Stimulated activated naive B cell treated with anti-CD40 and anti-IgM and Interleukin-4, amounts not matched to agents 10 μg/mL and 1 μg/mL and 100 μg/mL, for 72 hours (primary cell): ENCODE results near the gene ALS2.
"Not testable (repeated sequence)": the region's sequence is repeated elsewhere in the genome, so short reads cannot be mapped to it uniquely, and the experiment has no call there.

Experiments used
- ATAC-seq, 2 donors: fragments of 150-1000 bp; cut with Tn5 transposase; replicated peaks; 2 replicates each; pipeline ENCODE4 v1.10.0; 2021; ENCODE audit warnings: moderate library complexity in 1 of 2
- DNase-seq: peaks from one replicate; pipeline ENCODE4 v3.0.0; 2021
- H3K27ac Mint-ChIP-seq: one replicate; pipeline ENCODE4 v1.8.0; 2022; ENCODE audit warnings: mild to moderate bottlenecking, mixed read lengths
- H3K27me3 Mint-ChIP-seq, 2 donors: one replicate each; pipeline ENCODE4 v1.8.0; 2022; ENCODE audit warnings: mixed read lengths in 2 of 2
- H3K36me3 Mint-ChIP-seq, 2 donors: one replicate each; pipeline ENCODE4 v1.8.0; 2022; ENCODE audit warnings: mixed read lengths in 2 of 2, mild to moderate bottlenecking in 1 of 2
- H3K4me1 Mint-ChIP-seq, 2 donors: one replicate each; pipeline ENCODE4 v1.8.0; 2022; ENCODE audit warnings: mixed read lengths in 2 of 2, mild to moderate bottlenecking in 1 of 2
- H3K4me3 Mint-ChIP-seq, 2 donors: one replicate each; pipeline ENCODE4 v1.8.0; 2022; ENCODE audit warnings: mild to moderate bottlenecking in 2 of 2, mixed read lengths in 2 of 2, moderate library complexity in 1 of 2
- H3K9me3 Mint-ChIP-seq, 2 donors: one replicate each; pipeline ENCODE4 v1.8.0; 2022; ENCODE audit warnings: mixed read lengths in 2 of 2, mild to moderate bottlenecking in 1 of 2

ALS2 gene

DNA sequence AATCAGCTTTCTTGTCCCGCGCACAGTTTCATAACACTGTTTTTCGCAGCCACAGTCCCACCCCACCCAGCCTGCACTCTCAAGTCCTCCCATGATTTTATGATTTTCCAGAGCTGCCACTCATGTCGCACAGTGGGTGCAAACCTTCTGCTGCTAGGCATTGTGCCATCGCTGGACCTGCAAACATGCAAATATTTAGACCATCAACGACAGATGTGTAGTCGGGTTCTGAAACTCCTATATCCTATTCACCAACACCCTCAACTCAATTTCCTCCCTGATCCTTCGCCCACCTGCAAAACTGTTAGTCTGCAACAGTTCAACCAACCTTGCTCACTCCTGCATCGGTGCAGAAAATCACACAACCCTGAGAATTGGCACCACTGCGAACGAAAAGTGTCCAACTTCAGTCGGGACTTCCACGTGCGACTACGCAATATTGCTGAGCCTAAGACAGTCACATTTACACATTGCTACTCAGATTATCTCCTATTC lies 871 bp upstream of the ALS2 start:
- no peaks in the 10 kb centered on the region for H3K9me3 Mint-ChIP-seq
- H3K4me1 Mint-ChIP-seq, result peaks cover 7 to 15% of the 10 kb centered on the region in 2 donors
- H3K4me3 Mint-ChIP-seq, result peak overlapping the region; percentile 98 to 99
- ATAC-seq (peak in 1 of 2 donors; percentile 11), DNase-seq (no peak)
- peak overlapping the region; percentile 97 for H3K27ac Mint-ChIP-seq
- H3K27me3 Mint-ChIP-seq, result peaks cover 6 to 9% of the 10 kb centered on the region in 2 donors
- H3K36me3 Mint-ChIP-seq, result no peaks in the 10 kb centered on the region

DNA sequence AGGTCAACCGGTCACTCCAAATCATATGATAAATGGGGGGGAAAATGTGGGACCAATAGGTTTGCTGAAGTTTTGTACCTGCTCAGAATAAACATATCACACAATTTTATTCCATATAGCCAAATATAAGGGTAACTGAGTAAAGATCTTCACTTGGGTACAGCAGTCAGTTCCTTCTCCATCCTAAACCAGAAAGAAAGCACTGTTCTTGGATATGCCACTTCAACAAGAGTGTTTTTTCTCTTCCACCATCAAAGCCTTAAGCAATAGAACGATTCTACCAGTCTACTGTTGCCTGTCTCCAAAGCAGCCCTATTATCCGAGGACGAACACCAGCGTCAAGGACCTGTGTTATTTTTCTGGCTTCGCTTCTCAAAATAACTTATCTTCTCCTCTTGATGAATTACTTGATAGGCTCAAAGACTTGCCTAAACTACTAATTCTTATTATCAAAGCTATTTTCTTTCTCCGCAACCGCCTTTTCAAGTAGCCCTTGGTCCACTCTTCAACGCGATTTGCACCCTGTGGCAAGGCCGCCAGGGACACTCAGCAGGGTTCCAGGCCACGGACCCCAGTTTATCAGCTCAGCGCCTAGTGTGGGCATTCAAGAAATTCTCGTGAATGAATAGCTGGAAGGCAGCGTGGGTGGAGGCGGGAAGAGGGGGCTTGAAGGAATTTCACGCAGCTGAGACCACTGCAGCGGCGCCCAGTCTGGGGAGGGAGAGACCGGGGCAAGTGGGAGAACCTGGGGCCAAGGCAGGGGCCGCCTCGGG lies 646 bp downstream of the ALS2 start:
- Mint-ChIP-seq H3K9me3 (no peaks in the 10 kb centered on the region), H3K4me1 (peaks cover 8 to 15% of the 10 kb centered on the region in 2 donors), H3K27ac (peak overlapping the region; percentile 97), H3K4me3 (peak overlapping the region; percentile 98 to 99), H3K27me3 (peaks cover 4 to 6% of the 10 kb centered on the region in 2 donors), H3K36me3 (no peaks in the 10 kb centered on the region)
- DNase-seq, result no peak
- peak; percentile 6 to 10 for ATAC-seq

DNA sequence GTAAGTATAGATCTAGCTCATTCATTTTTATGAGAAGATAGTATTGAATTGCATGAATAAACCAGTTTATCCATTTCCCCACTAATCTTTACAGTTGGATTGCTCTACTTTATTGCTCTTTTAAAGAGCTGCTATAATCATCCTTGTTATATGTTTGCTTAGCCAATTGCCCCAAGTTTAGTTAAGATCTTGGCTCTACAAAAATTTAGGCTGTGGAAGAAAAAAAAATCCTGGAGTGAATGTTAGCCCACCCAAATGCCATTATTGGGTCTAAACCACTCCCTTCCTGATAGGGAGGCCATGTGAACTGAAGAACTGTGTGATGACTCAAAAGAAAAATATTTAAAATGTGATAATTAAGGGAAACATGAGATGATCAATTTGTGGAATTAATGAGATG lies 2.9 kb downstream of the ALS2 start:
- ATAC-seq (no peak), DNase-seq (no peak)
- H3K27ac Mint-ChIP-seq, result no peak overlapping the region
- H3K9me3 Mint-ChIP-seq, result no peaks in the 10 kb centered on the region
- peaks cover 8 to 15% of the 10 kb centered on the region in 2 donors for H3K4me1 Mint-ChIP-seq
- H3K36me3 Mint-ChIP-seq, result peaks cover 2 to 12% of the 10 kb centered on the region in 2 donors
- H3K4me3 Mint-ChIP-seq, result no peak overlapping the region
- no peaks in the 10 kb centered on the region for H3K27me3 Mint-ChIP-seq

DNA sequence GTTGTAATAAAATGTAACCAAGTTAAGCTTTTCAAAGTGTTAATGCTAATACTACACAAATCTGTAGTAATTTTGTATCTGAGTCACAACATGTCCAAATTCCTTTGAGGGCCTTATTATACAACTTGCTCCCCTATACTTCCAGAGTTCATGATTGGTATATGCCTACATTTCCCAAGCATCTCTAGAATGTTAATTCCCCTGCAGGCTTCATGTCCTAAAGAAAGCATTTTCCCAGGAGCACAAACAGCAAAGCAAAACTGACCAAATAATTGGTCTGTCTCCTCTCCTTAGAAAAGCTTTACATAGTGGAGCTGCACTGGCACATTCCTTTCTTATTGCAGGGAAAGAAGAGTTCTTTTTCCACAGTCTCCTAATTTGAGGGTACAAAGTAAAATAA lies 3.7 kb downstream of the ALS2 start:
- DNase-seq (no peak), ATAC-seq (no peak)
- Mint-ChIP-seq H3K4me3 (no peak overlapping the region), H3K9me3 (no peaks in the 10 kb centered on the region), H3K27me3 (no peaks in the 10 kb centered on the region), H3K4me1 (peaks cover 8 to 15% of the 10 kb centered on the region in 2 donors), H3K36me3 (peaks cover 2 to 12% of the 10 kb centered on the region in 2 donors), H3K27ac (no peak overlapping the region)

DNA sequence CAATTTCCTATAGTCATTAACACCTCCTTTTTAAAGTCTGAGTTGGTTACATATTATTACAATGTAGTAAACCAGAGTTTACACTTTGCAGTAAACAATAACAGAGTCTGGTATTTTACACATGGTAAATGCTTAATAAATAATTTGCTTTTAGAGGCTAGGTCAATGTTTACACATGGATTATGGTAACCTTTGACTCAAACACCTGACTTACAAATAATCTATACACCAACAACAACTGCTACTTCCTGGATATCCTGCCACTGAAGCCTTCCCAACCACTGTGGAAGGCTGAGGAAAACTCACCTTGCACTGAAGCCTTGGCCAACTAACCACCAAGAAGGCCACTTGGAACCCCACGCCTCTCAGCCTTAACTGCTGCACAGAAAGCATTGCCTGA lies 5.4 kb downstream of the ALS2 start:
- DNase-seq (no peak), ATAC-seq (no peak)
- no peaks in the 10 kb centered on the region for H3K27me3 Mint-ChIP-seq

DNA sequence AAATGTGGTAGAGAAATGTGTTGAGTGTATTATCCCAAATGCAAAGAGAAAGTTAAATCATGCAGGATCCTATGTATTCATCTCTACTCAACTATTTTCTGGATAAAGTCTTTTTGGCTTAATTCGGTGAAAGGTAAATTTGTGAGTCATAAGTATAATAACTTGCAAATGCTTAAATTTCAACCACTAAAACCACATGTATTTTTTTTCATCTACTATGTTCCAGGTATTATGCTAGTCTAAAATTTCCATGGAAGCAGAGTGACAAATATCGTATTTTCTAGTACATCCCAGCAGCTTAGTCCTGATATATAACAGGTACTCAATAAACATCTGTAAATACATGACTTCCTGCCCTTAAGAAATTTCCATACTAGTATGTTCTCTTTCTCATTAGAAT lies 6.2 kb downstream of the ALS2 start:
- DNase-seq (no peak), ATAC-seq (no peak)
- Mint-ChIP-seq H3K27ac (no peak overlapping the region), H3K36me3 (peaks cover 2 to 16% of the 10 kb centered on the region in 2 donors), H3K4me3 (no peak overlapping the region), H3K4me1 (peaks cover 1 to 4% of the 10 kb centered on the region in 2 donors), H3K27me3 (no peaks in the 10 kb centered on the region), H3K9me3 (no peaks in the 10 kb centered on the region)

More for the DNA sequence above, 5.4 kb downstream of the ALS2 start:
- Mint-ChIP-seq H3K4me1 (peaks cover 9 to 10% of the 10 kb centered on the region in 2 donors), H3K27ac (no peak overlapping the region), H3K4me3 (no peak overlapping the region), H3K9me3 (no peaks in the 10 kb centered on the region), H3K36me3 (peaks cover 2 to 15% of the 10 kb centered on the region in 2 donors)

DNA sequence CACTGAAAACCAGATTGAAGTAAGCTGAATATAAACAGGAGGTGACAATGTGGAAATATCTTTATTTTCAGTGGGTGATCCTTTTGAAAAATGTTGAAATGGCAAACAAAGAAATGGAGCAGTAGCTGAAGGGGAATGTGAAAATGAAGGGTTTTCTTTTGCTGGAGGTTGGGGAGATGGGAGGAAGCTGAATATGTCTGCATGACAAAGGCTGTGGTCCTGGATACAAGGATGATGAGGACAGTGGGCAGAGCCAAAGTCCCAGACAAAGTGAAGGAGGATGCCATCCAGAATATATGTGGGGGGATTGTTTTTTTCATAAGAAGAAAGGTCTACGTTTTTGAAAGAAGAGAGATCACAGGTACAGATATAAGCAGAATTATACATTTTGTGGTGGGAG lies 6.7 kb downstream of the ALS2 start:
- no peak for ATAC-seq
- H3K36me3 Mint-ChIP-seq, result peaks cover 2 to 16% of the 10 kb centered on the region in 2 donors
- no peaks in the 10 kb centered on the region for H3K27me3 Mint-ChIP-seq
- no peak overlapping the region for H3K27ac Mint-ChIP-seq
- no peak for DNase-seq
- H3K4me1 Mint-ChIP-seq, result peaks cover 0 to 4% of the 10 kb centered on the region in 2 donors
- no peaks in the 10 kb centered on the region for H3K9me3 Mint-ChIP-seq
- no peak overlapping the region for H3K4me3 Mint-ChIP-seq

DNA sequence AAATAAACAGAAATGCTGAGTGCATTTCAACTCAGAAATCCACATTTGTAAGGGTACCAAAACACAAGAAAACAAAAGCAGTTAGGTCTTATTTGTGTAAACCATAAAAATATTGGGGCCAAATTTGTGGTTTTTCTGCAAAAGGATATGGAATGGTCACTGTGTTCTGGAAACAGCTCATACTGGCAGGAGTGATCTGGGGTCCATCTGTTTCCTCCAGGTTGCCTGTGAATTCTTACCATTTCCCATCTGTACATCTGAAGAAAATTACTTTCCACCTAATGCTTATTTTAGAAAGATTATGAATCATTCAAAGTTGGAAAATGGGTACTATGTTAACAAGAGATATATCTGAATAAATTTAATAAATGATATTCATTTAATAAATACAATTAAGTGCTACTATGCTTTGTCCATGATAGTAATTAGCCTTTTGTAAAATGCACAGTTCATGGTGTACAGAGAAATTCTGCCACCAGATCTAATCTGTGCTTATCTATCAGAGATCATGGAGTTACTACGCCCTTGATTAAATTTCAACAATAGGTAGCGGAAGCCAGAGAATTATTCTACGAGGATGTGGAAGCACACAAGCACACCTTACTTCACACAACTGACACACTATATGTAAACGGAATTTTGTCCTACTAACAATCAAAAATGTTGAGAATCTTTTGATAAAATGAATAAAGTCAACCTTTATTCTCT lies 10.9 kb downstream of the ALS2 start:
- DNase-seq, result no peak
- peaks cover 0 to 3% of the 10 kb centered on the region in 2 donors for H3K4me1 Mint-ChIP-seq
- ATAC-seq, result no peak
- no peaks in the 10 kb centered on the region for H3K9me3 Mint-ChIP-seq
- no peak overlapping the region for H3K4me3 Mint-ChIP-seq
- no peak overlapping the region for H3K27ac Mint-ChIP-seq
- no peaks in the 10 kb centered on the region for H3K27me3 Mint-ChIP-seq
- H3K36me3 Mint-ChIP-seq, result peaks cover 8 to 25% of the 10 kb centered on the region in 2 donors

DNA sequence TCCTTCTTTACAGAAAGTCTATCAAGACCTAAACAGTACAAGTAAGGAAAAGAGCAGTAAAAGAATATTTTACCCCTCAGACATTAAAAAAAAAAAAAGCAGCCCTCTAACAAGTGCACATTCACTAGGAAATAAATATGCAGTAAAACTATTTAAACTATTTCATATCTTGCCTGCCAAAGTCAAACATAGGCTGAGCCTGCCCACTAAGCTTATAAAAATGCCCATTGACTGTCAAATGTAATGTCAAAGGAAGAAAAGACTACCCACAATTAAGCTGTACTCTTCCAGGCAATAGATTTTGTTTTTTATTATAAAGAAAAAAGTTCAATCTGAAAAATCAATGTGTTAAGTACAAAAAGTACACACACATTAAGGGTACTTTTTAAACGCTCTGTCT lies 11.8 kb downstream of the ALS2 start:
- ATAC-seq (no peak), DNase-seq (no peak)
- H3K4me3 Mint-ChIP-seq, result no peak overlapping the region
- H3K36me3 Mint-ChIP-seq, result peaks cover 9 to 26% of the 10 kb centered on the region in 2 donors
- no peak overlapping the region for H3K27ac Mint-ChIP-seq
- no peaks in the 10 kb centered on the region for H3K9me3 Mint-ChIP-seq
- no peaks in the 10 kb centered on the region for H3K27me3 Mint-ChIP-seq
- H3K4me1 Mint-ChIP-seq, result peaks cover 0 to 3% of the 10 kb centered on the region in 2 donors

DNA sequence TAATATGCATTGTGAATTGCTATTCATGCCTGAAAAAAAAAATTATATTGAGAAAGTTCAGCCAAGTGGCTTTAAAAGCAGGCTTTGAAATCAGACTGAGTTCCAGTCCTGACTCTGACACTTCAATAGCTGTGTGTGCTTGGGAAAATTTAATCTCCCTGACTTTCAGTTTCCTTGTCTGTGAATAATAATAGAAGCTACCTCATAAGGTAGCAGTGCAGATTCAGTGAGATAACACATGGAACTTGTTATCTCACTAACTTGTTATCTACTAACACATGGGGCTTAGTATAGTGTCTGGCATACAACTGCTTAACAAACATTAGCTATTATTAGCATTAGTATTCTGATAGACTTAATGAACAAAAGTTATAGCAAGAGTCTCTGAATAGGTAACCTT lies 14.9 kb downstream of the ALS2 start:
- Mint-ChIP-seq H3K27ac (no peak overlapping the region), H3K36me3 (peaks cover 26 to 27% of the 10 kb centered on the region in 2 donors), H3K4me3 (no peak overlapping the region), H3K9me3 (no peaks in the 10 kb centered on the region), H3K4me1 (peaks cover 0 to 3% of the 10 kb centered on the region in 2 donors), H3K27me3 (no peaks in the 10 kb centered on the region)
- no peak for DNase-seq
- ATAC-seq, result no peak

DNA sequence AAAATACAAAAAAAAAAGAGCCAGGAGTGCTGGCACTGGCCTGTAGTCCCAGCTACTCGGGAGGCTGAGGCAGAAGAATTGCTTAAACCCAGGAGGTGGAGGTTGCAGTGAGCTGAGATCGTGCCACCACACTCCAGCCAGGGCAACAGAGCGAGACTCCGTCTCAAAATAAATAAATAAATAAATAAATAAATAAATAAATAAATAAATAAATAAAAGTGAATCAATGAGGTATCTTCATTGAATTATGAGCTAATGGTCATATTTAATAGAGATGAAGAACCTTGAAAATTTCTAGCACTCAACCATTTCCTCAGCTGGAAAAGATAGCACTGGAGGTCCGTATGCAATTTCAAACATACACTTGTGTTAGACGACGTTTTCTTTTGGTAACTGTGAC lies 16.3 kb downstream of the ALS2 start:
- H3K9me3 Mint-ChIP-seq, H3K4me3 Mint-ChIP-seq, H3K27ac Mint-ChIP-seq, H3K27me3 Mint-ChIP-seq, DNase-seq, ATAC-seq, H3K4me1 Mint-ChIP-seq: not testable (repeated sequence)
- H3K36me3 Mint-ChIP-seq, result peaks cover 28 to 29% of the 10 kb centered on the region in 2 donors

DNA sequence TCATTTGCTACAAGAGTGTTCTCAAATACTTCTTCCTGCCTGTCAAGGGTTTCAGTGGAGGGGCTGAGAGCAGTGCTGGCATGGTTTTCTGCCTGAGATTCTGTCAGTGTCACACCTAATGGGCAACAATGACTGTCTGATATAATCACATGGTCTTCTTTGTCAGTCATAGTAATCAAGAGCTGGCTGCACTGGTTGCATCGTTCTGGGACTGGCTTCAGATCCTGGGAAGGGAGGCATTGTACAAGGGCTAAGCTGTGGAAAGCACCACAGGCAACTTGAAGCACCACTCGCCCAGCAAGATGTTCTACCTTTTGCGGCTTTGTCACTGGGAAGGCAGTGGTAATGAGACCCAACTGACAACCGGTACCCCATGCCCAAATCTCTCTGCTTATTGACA lies 19.6 kb downstream of the ALS2 start:
- ATAC-seq (no peak), DNase-seq (no peak)
- H3K36me3 Mint-ChIP-seq, result peaks cover 24 to 30% of the 10 kb centered on the region in 2 donors
- H3K27ac Mint-ChIP-seq, result no peak overlapping the region
- H3K27me3 Mint-ChIP-seq, result no peaks in the 10 kb centered on the region
- no peaks in the 10 kb centered on the region for H3K4me1 Mint-ChIP-seq
- H3K9me3 Mint-ChIP-seq, result no peaks in the 10 kb centered on the region
- no peak overlapping the region for H3K4me3 Mint-ChIP-seq

DNA sequence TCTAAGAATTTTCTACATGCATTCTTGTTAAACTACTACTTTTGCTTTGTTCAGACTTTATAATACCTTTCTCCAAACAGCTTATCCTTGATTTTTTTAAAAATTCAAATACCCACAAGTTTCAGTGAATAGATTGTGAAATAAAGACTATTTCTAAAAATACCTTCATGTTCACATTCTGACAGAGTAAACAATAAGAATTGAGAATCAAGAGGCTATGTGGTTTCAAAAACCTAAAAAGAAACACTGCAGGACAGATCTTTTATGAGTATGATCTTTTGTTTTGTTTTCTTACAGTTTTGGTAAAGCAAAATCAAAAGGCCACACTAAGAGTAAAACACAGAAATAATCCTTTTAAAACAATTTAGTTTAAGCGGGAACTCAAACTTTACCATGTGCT lies 21.2 kb downstream of the ALS2 start:
- no peak for ATAC-seq
- H3K4me1 Mint-ChIP-seq, result no peaks in the 10 kb centered on the region

DNA sequence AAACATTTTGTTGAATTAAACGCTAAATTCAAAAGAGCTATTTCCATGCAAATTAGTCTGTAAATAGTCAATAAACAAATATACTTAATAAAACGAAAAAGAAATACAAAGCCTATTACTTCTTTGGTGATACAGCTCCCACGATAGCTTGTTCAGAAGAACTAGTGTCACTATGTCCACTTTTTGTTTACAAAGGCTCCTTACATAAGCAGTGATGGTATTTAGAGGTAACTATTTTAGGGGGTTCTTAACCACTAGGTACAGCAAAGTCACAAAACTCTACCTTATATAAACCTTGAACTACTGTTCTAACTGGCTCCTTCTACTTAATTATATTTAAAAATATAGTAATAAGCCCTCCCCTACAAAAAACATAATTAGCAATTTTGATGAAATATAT lies 21.9 kb downstream of the ALS2 start:
- H3K27ac Mint-ChIP-seq, result no peak overlapping the region
- no peaks in the 10 kb centered on the region for H3K4me1 Mint-ChIP-seq
- H3K36me3 Mint-ChIP-seq, result peaks cover 21 to 28% of the 10 kb centered on the region in 2 donors
- no peaks in the 10 kb centered on the region for H3K27me3 Mint-ChIP-seq
- H3K4me3 Mint-ChIP-seq, result no peak overlapping the region
- no peak for DNase-seq
- ATAC-seq, result no peak
- no peaks in the 10 kb centered on the region for H3K9me3 Mint-ChIP-seq

More for the DNA sequence above, 21.2 kb downstream of the ALS2 start:
- DNase-seq, result no peak
- Mint-ChIP-seq H3K4me3 (no peak overlapping the region), H3K36me3 (peaks cover 24 to 33% of the 10 kb centered on the region in 2 donors), H3K27me3 (no peaks in the 10 kb centered on the region), H3K27ac (no peak overlapping the region), H3K9me3 (no peaks in the 10 kb centered on the region)

DNA sequence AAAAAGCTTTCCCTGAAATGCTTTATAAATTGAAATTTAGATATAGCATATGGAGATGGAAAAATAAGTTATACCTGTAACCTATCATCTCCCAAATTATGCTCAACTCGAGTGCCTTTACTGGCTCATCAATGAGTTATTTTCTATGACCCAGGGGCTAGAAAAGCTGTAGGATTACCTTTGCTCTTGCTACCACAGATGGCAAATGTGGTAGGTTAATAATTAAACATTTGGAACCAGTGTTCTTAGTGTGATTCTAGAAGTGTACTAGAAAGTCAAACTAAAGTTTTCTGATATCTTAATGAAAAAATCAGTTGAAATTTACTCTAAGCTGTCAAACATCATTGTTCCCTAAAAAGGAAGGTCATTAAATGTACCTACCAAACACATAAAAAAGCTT lies 22.5 kb downstream of the ALS2 start:
- H3K27ac Mint-ChIP-seq, result no peak overlapping the region
- peaks cover 18 to 28% of the 10 kb centered on the region in 2 donors for H3K36me3 Mint-ChIP-seq
- DNase-seq (no peak), ATAC-seq (no peak)
- H3K4me3 Mint-ChIP-seq, result no peak overlapping the region
- H3K27me3 Mint-ChIP-seq, result no peaks in the 10 kb centered on the region
- no peaks in the 10 kb centered on the region for H3K9me3 Mint-ChIP-seq
- no peaks in the 10 kb centered on the region for H3K4me1 Mint-ChIP-seq
